ENCODE results near the gene C1GALT1.
"Not testable (repeated sequence)": the region's sequence is repeated elsewhere in the genome, so short reads cannot be mapped to it uniquely, and the experiment has no call there.

The C1GALT1 gene

GRCh38 chr7:7182156-7183060, at the start of gene C1GALT1:
Gene C1GALT1, plus strand, starts transcription at chr7:7182544. Its CDS starts 51,776 bp downstream, at chr7:7234320.
- DNase-seq (ENCODE audit: low spot score): peak; percentile 98

DNA sequence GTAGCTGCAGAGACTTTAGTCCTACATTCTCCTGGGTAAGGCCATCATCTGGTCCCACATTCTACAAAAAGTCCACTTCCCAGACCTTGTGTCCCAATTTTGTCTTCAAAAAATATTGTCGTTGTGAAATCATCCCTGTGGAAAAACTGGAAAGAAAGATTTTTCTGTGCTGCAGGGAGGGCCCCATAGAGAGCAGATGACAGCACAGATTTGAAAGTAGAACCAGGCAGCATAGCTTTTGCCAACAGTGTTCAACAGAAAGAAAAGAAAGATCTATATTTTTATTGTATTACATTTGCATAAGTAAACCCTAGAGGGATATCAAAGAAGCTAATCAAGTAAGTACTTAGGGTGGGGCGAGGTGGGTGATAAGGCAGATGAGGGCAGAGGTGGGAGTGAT, 48.3 kb upstream of the C1GALT1 start:
- no peak for DNase-seq (ENCODE audit: low spot score)

- no peak for DNase-seq (ENCODE audit: low spot score)
Observed at GRCh38 chr7:7135074-7135473, 47.3 kb upstream of the C1GALT1 start.

- DNase-seq (ENCODE audit: low spot score): not testable (repeated sequence)
Observed at GRCh38 chr7:7135924-7136323, 46.4 kb upstream of the C1GALT1 start.

GRCh38 chr7:7136466-7137381, 45.6 kb upstream of the C1GALT1 start:
- DNase-seq (ENCODE audit: low spot score): no peak

- DNase-seq (ENCODE audit: low spot score): no peak
Observed at GRCh38 chr7:7138897-7139296, 43.4 kb upstream of the C1GALT1 start.

- DNase-seq (ENCODE audit: low spot score): not testable (repeated sequence)
Observed at GRCh38 chr7:7143404-7143803, 38.9 kb upstream of the C1GALT1 start.

DNA sequence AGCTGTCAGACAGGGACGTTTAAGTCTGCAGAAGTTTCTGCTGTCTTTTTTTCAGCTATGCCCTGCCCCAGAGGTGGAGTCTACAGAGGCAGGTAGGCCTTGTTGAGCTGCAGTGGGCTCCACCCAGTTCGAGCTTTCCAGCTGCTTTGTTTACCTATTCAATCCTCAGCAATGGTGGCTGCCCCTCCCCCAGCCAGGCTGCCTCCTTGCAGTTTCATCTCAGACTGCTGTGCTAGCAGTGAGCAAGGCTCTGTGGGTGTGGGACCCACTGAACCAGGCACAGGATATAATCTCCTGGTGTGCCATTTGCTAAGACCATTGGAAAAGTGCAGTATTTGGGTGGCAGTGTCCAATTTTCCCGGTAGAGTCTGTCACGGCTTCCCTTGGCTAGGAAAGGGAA, 37.2 kb upstream of the C1GALT1 start:
- DNase-seq (ENCODE audit: low spot score): not testable (repeated sequence)

DNA sequence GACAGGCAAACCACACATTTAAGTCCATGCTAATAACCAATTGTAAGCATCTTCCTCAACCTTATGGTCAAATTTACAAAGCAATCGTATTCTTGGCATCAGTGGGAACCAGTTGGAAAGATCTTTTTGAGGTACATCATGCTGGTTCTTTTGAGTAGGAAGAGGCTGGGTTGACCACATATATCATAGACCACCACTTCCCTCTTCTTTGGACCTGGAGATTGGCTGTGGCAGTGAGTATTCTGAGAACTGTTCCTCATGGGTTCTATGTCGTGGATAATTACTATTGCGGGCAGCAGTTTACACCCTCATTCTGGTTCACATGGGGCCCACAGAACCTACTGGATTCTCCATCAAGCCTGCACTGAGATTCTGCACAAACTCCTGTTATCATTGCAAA, 35.5 kb upstream of the C1GALT1 start:
- no peak for DNase-seq (ENCODE audit: low spot score)

DNA sequence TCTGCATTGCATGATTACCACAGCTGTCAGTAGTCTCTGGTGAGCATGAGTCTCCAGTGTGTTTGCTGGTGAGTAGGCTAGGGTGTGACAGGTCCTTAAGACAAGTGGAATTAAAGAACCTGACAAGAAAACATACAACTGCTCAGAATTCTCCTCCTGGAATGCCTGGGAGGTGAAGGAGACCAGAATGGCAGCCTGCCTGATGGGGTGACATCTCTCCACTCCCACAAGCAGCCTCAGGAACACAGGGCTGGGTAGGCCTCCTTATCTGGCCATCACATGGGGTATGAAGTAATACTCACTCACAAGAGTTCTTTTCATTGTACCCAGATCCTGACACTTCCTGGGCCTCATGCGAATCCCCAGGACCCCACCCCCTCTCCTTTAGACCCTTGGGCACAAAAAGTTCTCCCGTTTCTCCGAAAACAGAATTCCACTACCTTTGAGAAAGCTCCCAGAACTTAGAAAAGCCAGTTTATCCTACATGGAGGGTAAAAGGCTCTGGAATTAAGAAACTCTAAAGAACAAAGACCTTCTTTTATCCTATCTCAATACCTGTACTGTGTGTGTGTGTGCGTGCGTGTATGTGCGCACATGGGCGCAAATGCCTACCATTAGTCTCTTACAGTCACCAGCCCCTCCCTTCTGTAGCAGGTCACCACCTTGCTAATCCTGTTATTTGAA, 33.4 kb upstream of the C1GALT1 start:
- no peak for DNase-seq (ENCODE audit: low spot score)

DNA sequence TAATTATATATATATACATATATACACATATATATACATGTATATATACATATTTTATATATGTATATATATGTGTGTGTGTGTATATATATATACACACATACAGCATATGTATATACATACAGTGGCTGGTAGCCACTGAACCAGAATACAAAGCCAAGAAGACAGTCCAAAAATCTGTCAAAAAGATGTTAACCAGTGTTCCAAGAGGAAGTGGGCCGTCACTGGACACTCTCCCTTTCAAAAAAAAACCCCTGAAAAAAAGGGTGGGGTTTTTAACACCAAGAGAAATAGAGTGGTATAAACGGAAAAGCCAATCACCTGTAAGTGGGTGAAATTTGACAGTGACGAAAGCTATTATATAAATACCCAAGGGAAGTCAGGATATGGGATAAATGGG, 31.1 kb upstream of the C1GALT1 start:
- DNase-seq (ENCODE audit: low spot score): no peak

- DNase-seq (ENCODE audit: low spot score): no peak
Observed at GRCh38 chr7:7151865-7152264, 30.5 kb upstream of the C1GALT1 start.

DNA sequence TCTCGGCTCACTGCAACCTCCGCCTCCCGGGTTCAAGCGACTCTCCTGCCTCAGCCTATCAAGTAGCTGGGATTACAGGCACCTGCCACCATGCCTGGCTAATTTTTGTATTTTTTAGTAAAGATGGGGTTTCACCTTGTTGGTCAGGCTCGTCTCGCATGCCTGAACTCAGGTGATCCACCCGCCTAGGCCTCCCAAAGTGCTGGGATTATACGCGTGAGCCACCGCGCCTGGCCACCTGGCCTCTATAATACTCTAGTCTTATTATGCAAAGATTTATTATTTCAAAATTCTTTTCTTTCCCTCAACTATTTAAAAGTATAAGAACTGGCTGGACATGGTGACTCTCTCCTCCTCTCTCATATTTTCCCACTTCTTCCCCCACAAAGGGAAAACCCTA, 30.0 kb upstream of the C1GALT1 start:
- no peak for DNase-seq (ENCODE audit: low spot score)

DNA sequence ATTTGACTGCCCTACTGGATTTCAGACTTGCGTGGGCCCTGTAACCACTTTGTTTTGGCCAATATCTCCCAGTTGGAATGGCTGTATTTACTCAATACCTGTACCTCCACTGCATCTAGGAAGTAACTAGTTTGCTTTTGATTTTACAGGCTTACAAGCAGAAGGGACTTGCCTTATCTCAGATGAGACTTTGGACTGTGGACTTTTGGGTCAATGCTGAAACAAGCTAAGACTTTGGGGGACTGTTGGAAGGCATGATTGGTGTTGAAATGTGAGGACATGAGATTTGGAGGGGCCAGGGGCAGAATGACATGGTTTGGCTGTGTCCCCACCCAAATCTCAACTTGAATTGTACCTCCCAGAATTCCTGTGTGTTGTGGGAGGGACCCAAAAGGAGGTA, 28.0 kb upstream of the C1GALT1 start:
- DNase-seq (ENCODE audit: low spot score): not testable (repeated sequence)

- no peak for DNase-seq (ENCODE audit: low spot score)
Observed at GRCh38 chr7:7156663-7157062, 25.7 kb upstream of the C1GALT1 start.

DNA sequence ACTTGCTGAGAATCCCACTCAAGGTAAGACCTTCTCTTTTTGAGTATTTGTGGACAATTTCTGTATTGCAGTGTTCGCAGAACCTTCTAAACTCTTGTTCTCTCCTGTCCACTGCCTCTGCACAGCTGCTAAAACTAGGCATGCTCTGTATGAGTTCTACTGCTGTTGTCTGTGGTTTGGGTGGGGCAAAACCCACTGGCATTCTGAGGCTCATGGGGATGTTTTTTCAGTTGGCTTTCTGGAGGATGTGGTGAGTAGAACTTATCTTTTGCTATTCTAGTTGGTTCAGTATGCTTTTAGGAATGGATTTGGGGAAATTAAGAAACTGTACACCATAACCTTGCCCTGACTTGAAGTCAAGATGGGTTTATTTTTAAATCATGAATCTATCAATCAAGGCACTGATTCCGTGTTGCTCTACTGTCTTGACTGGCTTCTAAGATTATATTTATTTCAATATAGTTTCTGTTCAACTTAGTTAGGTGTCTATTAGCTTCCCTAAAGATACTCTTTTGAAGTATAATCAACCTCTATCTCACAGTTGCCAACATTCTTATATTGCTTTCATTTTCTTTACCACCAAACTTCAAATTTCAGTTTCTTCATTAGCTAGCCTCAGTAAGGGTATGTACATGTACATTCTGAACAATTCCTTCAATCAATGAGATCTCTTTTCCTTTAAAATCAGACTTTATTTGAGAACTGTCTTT, 25.0 kb upstream of the C1GALT1 start:
- peak; percentile 82 for DNase-seq (ENCODE audit: low spot score)

GRCh38 chr7:7157887-7158271, 24.5 kb upstream of the C1GALT1 start:
- DNase-seq (ENCODE audit: low spot score): no peak

GRCh38 chr7:7159063-7159658, 23.2 kb upstream of the C1GALT1 start:
- no peak for DNase-seq (ENCODE audit: low spot score)

DNA sequence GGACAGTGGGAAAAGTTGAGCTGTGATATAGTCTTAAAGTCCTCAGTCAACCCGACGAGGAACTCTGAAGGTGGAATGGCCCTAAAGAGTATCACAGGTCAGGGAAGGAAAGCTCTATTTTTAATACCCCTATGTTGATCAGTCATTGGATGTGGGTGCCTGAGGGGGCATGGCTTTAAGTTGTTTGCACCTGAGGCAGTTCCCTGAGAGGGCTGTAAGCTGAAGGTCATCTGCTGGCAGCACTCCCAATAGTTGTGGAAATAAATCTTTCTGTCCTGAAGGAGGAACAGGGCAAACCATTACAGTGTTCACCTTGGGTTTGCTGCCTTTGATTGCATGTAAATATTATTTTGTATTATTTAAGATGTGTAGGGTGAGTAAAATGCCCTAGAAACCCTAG, 17.8 kb upstream of the C1GALT1 start:
- no peak for DNase-seq (ENCODE audit: low spot score)

DNA sequence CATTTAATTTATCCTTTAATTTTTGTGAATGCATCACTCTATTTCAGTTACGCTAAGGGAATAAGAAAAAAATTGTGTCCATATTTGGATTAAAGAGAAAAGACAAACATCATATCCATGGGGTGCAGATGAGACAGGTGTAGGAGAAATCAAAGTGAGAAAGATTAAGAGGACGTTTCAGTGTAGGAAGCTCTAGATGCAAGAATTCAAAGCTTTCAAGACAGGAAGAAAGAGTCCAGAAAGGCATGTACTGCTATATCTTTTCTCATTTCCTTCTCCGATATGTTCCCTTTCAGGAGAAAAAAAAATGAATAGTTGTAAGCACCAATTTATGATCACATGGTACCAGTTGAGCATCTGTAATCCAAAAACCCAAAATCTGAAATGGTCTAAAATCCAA, 17.0 kb upstream of the C1GALT1 start:
- no peak for DNase-seq (ENCODE audit: low spot score)

GRCh38 chr7:7166318-7166717, 16.0 kb upstream of the C1GALT1 start:
- no peak for DNase-seq (ENCODE audit: low spot score)
